Measurements from ENCODE around the gene KCND3.
A peak's percentile ranks its signal among the peaks of the same experiment; 100 is the strongest.
"Not testable (repeated sequence)": the region's sequence is repeated elsewhere in the genome, so short reads cannot be mapped to it uniquely, and the experiment has no call there.

The KCND3 gene

DNA sequence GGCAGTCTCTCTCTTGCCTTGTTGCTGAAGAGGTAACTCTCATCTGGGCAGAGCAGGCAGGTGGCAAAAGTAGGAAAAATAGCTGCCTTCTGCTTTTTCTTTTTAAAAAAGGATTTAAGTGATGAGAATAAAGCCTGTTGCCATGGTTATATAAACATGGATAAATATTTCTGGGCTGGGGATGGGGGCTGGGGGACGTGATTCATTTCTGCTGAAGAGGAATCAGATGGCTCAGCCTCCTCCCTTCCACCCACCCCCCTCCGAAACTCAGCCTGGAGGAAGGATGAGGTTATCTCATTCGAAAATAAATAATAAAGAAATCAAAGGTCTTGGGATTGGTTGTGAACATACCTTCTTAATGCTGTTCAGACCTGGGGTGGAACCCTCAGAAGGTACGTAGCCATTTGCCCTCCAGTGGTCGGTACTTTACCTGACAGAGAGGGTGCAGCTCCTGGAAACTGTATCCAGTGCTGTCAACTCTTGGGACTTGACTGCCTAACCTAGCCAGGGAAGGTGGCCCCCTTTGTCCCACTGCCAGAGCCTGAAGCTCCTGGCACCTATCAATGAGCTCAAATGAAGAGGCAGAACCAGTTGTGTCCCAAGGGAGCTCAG, 246.4 kb downstream of the KCND3 start:
- no peak for TF ChIP-seq CTCF (IDR thresholded peaks at IDR 0.05; ENCODE audit: low read depth, low read length, missing control alignments)
- no peak for DNase-seq (ENCODE audit: low read depth)
- no peak overlapping the region for H3K4me3 ChIP-seq (ENCODE audit: low read depth, low read length)

GRCh38 chr1:111742292-111742691, 247.2 kb downstream of the KCND3 start:
- not testable (repeated sequence) for DNase-seq (ENCODE audit: low read depth); H3K4me3 ChIP-seq (ENCODE audit: low read depth, low read length)

GRCh38 chr1:111739925-111740765, 249.3 kb downstream of the KCND3 start:
- H3K4me3 ChIP-seq (ENCODE audit: low read depth, low read length): peak overlapping the region; percentile 59
- no peak for DNase-seq (ENCODE audit: low read depth)
- TF ChIP-seq CTCF (IDR thresholded peaks at IDR 0.05; ENCODE audit: low read depth, low read length, missing control alignments): no peak

DNA sequence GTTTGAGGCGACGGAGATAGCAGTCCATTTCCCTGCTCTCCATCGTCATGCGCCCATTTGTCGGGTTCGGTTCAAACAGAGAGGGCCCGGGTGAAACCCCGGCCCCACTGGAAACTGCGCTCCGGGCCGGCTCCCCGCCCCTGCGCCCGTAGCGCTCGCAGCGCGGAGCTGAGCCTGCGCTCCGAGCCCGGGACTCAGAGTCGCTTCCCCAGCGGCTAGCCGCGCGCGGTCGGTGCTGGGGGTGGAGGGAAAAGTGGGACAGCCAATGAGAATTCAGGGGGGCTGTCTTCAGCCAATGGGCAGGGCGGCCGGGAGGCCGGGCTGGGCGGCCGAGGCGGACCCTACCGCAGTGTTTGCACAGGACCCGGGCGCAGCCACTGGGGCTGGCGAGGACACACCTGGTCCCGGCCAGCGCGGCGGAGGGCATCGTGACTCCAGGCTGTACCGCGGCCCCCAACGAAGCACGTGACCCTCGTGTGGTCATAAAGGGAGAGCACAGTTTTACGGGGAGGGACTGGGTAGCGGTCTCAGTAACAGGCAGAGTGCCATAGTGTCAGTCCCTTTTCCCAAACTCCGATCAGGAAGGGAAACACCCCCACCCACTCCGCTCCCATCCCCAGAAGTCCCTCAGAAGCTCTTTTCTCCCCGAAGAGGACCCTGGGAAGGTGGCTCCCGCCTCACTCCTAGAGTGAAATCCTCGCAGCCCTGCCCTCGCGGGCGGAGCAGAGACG, 250.1 kb downstream of the KCND3 start, which contains the start of gene INKA2:
TSS of gene INKA2 (minus strand) at position 202 of the 731 bp plus-strand sequence. CDS start at position 49, 153 bp downstream.
- peak within 1 kb of the TSS; percentile 59 for H3K4me3 ChIP-seq (ENCODE audit: low read depth, low read length)
- no peak for TF ChIP-seq CTCF (IDR thresholded peaks at IDR 0.05; ENCODE audit: low read depth, low read length, missing control alignments)
- peak; percentile 59 for DNase-seq (ENCODE audit: low read depth)

DNA sequence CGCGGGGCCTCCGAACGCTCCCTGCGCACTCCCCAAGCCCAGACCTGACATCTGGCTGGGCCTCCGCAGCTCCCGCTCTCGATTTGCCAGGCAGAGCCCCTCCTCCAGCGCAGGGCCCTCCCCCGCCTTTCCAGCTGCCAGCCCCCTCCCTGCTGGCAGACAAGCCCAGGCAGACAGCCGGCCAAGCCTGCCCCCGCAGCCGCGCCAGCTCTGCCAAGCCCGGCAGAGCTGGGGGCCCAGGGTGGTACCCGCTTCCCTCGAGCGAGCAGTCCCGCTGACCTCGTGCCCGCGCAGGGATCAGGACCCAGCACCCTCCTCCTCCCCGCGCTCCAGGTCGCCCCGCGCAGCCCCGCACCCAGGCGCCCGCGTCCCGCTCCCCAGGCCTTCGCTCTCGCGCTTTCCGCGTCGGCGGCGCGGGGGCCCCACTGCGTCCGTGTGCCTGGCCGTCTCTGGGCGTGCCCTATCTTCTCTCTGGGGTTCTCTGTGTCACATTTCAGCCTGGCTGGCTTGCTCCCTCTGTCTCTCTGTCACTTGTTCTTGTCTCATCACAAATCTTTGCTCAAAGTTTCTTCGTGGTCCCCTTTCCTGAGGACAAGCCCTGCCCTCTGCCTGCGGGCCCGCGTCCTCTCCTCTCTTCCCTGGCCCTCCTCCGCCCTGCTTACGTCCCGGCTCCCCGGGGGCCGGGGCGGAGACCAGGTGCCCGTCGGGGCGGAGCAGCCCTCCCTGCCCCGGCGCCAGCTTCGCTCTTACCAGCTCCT, 250.9 kb downstream of the KCND3 start:
- peak overlapping the region; percentile 59 for H3K4me3 ChIP-seq (ENCODE audit: low read depth, low read length)
- no peak for TF ChIP-seq CTCF (IDR thresholded peaks at IDR 0.05; ENCODE audit: low read depth, low read length, missing control alignments)
- no peak for DNase-seq (ENCODE audit: low read depth)

DNA sequence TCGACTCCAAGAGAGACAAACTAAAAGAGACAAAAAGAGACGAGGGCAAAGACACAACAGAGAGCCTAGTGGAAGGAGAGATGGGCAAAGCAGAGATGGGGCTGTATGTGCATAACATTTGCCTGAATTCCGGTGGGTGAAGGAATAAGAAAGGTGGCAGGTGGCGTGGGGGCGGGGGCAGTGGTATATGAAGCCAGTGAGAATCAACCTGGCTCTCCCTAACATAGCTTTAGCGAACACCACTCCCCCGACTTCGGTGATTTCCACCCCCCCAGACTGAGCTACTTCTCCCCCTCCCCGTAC, 251.4 kb downstream of the KCND3 start:
- peak overlapping the region; percentile 59 for H3K4me3 ChIP-seq (ENCODE audit: low read depth, low read length)
- no peak for DNase-seq (ENCODE audit: low read depth)
- TF ChIP-seq CTCF (IDR thresholded peaks at IDR 0.05; ENCODE audit: low read depth, low read length, missing control alignments): no peak
